ENCODE data around the gene GJB5. TPM values are rescaled to one million over a fixed set of nuclear protein-coding genes. Genes with fewer than 3 reads are reported as not detected.

The GJB5 gene
- total and polyA plus RNA-seq, 8 donors: not detected

- intact Hi-C loops (cut with DNase I): loop anchor here in 1 of 3 donors (5.0 kb wide), 1 partner anchor 58 kb away; no protein-coding TSS in a partner anchor
- FAIRE-seq (no peak), ATAC-seq (no peak), DNase-seq (no peak)
- 88 to 95% methylated on average over 11 to 12 of the region's 12 CpGs for WGBS, 2 donors
- Histone ChIP-seq H3K9me3 (no peaks in the 10 kb centered on the region), H3K27ac (no peak overlapping the region), H3K27me3 (no peaks in the 10 kb centered on the region), H3K4me3 (no peak overlapping the region), H3K4me1 (no peaks in the 10 kb centered on the region), H3K36me3 (no peaks in the 10 kb centered on the region)
- TF ChIP-seq CTCF (IDR thresholded peaks at IDR 0.05): no peak
Observed at GRCh38 chr1:34794790-34795180, 39.9 kb downstream of the GJB5 start.

GRCh38 chr1:34795916-34796315 is 41.1 kb downstream of the GJB5 start:
- intact Hi-C loops (cut with DNase I): no loop called here
- DNase-seq (no peak), ATAC-seq (no peak), FAIRE-seq (no peak)
- H3K9me3 ChIP-seq: no peaks in the 10 kb centered on the region
- no peak for TF ChIP-seq CTCF (IDR thresholded peaks at IDR 0.05)
- H3K27ac ChIP-seq: no peak overlapping the region
- no peaks in the 10 kb centered on the region for H3K4me1 ChIP-seq
- no peaks in the 10 kb centered on the region for H3K36me3 ChIP-seq
- H3K27me3 ChIP-seq: no peaks in the 10 kb centered on the region
- H3K4me3 ChIP-seq: no peak overlapping the region
- WGBS, 2 donors: 67 to 70% methylated on average over 6 of the region's 6 CpGs

GRCh38 chr1:34796990-34797389 is 42.1 kb downstream of the GJB5 start:
- no peak for FAIRE-seq

GRCh38 chr1:34800214-34800613 is 45.4 kb downstream of the GJB5 start:
- Histone ChIP-seq H3K9me3 (no peaks in the 10 kb centered on the region), H3K4me1 (no peaks in the 10 kb centered on the region), H3K4me3 (no peak overlapping the region), H3K27ac (no peak overlapping the region), H3K36me3 (no peaks in the 10 kb centered on the region), H3K27me3 (no peaks in the 10 kb centered on the region)
- 82 to 96% methylated on average over 6 of the region's 6 CpGs for WGBS, 2 donors
- no peak for ATAC-seq
- intact Hi-C loops (cut with DNase I): no loop called here
- FAIRE-seq: no peak
- TF ChIP-seq CTCF (IDR thresholded peaks at IDR 0.05): no peak
- no peak for DNase-seq

More at GRCh38 chr1:34796990-34797389, 42.1 kb downstream of the GJB5 start:
- no peaks in the 10 kb centered on the region for H3K27me3 ChIP-seq
- H3K9me3 ChIP-seq: no peaks in the 10 kb centered on the region
- no peak for TF ChIP-seq CTCF (IDR thresholded peaks at IDR 0.05)
- DNase-seq (no peak), ATAC-seq (no peak)
- H3K4me1 ChIP-seq: no peaks in the 10 kb centered on the region
- no peak overlapping the region for H3K4me3 ChIP-seq
- intact Hi-C loops (cut with DNase I): no loop called here
- no peaks in the 10 kb centered on the region for H3K36me3 ChIP-seq
- H3K27ac ChIP-seq: no peak overlapping the region
- 91 to 94% methylated on average over 6 of the region's 6 CpGs for WGBS, 2 donors

GRCh38 chr1:34803770-34804169 is 48.9 kb downstream of the GJB5 start:
- no peaks in the 10 kb centered on the region for H3K4me1 ChIP-seq
- FAIRE-seq: no peak
- ATAC-seq: no peak
- no peaks in the 10 kb centered on the region for H3K27me3 ChIP-seq
- H3K27ac ChIP-seq: no peak overlapping the region
- intact Hi-C loops (cut with DNase I): no loop called here
- no peak for TF ChIP-seq CTCF (IDR thresholded peaks at IDR 0.05)
- H3K9me3 ChIP-seq: no peaks in the 10 kb centered on the region
- no peak overlapping the region for H3K4me3 ChIP-seq
- no peak for DNase-seq
- 98% methylated on average over 3 of the region's 3 CpGs for WGBS, 2 donors
- H3K36me3 ChIP-seq: no peaks in the 10 kb centered on the region
